Measurements from ENCODE around the gene OGFR.

OGFR gene

DNA sequence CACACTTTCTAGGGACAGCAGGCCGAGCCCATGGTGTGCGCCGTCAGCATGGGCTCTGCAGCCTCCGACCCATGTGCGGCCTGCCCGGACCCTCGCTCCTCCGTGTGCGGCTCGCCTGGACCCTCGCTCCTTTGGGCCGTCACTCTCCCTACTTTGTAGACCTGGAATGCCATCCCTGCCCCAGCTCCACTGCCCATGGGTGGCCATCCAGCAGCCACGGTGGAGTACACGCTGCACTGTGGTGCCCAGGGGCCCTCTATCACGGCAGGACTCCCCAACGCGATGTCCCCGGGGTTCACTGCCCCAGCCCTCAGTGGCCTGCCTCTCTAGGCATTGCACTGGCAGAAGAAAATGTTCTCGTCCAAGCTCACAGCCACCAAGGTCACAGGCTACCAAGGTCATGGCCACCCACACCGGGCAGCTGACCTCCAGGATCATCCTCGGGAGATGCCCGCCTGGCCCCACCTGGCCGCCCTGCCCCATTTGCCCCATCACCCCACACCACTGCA is 32.5 kb upstream of the OGFR start:
- H3K36me3 ChIP-seq, result no peaks in the 10 kb centered on the region
- peaks cover 3% of the 10 kb centered on the region for H3K4me1 ChIP-seq
- no peak overlapping the region for H3K4me3 ChIP-seq (ENCODE audit: low read depth, low read length)
- H3K9me3 ChIP-seq, result no peaks in the 10 kb centered on the region
- DNase-seq, result no peak
- no peaks in the 10 kb centered on the region for H3K27me3 ChIP-seq
- TF ChIP-seq, protein P1, sequence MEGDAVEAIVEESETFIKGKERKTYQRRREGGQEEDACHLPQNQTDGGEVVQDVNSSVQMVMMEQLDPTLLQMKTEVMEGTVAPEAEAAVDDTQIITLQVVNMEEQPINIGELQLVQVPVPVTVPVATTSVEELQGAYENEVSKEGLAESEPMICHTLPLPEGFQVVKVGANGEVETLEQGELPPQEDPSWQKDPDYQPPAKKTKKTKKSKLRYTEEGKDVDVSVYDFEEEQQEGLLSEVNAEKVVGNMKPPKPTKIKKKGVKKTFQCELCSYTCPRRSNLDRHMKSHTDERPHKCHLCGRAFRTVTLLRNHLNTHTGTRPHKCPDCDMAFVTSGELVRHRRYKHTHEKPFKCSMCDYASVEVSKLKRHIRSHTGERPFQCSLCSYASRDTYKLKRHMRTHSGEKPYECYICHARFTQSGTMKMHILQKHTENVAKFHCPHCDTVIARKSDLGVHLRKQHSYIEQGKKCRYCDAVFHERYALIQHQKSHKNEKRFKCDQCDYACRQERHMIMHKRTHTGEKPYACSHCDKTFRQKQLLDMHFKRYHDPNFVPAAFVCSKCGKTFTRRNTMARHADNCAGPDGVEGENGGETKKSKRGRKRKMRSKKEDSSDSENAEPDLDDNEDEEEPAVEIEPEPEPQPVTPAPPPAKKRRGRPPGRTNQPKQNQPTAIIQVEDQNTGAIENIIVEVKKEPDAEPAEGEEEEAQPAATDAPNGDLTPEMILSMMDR (IDR thresholded peaks at IDR 0.05; ENCODE audit: low read depth, low read length), result no peak

DNA sequence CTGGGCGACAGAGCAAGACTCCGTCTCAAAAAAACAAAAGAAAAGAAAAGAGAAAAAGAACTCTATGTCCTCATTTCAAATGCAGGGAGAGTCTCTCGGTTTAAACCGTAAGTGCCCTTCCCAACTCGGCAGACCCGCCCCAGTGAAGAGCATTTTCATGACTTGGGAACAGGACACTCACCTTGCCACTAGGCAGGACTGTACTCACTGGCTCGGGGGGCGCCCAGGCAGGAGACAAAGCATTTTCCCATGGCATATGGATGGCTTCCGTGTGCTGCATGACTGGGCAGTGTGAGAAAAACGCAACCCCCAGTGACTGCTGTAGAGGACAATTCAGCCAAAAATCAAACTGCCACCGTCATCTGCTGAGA is 32.0 kb upstream of the OGFR start:
- TF ChIP-seq, protein P1 (IDR thresholded peaks at IDR 0.05; ENCODE audit: low read depth, low read length), result no peak
- no peaks in the 10 kb centered on the region for H3K27me3 ChIP-seq
- no peak for DNase-seq
- H3K4me3 ChIP-seq (ENCODE audit: low read depth, low read length), result no peak overlapping the region
- peaks cover 3% of the 10 kb centered on the region for H3K4me1 ChIP-seq
- H3K36me3 ChIP-seq, result no peaks in the 10 kb centered on the region
- no peaks in the 10 kb centered on the region for H3K9me3 ChIP-seq

DNA sequence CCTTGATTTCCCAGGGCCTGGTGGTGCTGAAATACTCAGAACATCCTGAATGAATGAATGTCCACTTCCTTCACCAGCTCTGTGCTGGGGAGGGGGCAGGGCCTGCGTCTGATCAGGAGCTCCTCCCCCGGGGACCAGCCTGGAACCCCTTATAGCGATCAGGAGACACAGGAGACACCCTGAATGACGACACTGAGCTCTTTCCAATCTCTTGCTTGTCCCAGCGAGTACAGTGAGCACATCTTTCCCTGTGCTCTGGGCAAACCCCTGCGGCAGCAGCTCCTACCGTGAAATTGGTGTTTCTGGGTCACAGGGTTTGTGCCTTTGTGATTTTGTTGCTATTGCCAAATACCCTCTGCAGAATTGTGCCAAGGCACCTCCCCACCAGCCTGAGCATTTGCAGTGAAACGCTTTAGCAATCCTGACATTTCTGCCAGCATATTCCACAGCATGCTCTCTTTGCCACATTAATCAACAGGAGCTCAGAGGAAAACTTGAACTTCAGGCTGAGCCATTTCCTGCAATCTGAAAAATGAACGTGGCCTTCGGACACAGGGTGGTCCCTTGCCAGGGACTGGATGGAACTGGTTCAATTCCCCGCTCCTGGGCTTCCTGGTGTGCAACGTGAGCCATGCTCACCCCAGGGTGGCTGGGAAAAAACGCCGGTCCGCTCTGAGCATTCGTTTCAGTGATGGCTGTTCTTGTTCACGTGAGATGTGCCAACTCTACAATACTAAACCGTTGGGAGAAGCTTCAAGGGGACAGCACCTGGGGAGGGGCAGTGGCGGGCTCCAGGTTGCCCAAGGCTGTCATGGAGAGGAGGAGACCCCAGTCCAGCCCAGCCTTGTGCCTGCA is 31.4 kb upstream of the OGFR start:
- Histone ChIP-seq H3K4me3 (ENCODE audit: low read depth, low read length) (no peak overlapping the region), H3K36me3 (no peaks in the 10 kb centered on the region), H3K9me3 (no peaks in the 10 kb centered on the region), H3K27me3 (no peaks in the 10 kb centered on the region), H3K4me1 (peaks cover 3% of the 10 kb centered on the region)
- TF ChIP-seq, protein P1 (IDR thresholded peaks at IDR 0.05; ENCODE audit: low read depth, low read length), result no peak
- DNase-seq, result no peak

DNA sequence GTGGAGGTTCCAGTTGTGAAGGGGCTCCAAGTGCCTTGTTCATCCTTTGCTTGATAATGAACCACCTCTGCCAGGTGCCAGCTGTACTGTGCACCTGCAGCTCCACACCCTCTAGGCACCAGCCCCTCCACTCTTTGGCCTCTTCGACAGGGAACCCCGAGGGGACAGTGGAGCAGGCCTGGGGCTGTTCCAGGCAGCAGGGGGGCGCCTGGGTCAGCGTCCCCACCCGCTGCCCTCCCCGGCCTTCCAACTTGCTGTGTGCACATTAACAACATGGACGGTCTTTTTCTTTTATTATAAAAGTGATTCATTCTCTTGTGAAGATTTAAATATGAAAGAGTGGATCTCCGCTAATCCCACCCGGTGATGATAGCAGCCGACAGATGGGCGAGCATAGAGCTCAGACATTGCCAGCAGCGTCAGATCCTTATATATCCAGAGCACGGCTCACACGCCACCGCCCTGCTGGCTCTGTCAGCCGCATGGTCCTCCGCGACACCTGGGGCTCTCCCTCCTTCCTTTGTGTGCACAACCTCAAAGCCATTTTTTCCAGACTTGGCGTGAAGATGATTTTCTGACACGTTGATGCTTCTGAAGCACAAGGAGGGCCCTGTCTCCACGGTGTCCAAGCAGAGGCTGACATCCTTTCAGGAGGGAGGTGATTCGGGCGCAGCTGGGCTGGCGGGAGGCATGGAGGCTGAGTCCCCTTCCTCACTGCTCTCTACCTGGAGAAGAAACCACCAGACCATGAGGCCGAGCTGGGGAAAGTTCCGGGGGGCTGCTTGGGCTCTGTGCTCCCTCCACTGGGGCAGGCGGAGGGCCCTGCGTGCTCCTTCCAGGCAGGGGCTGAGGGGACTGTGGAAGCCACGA is 30.6 kb upstream of the OGFR start:
- no peak for DNase-seq
- H3K4me3 ChIP-seq (ENCODE audit: low read depth, low read length), result no peak overlapping the region
- no peaks in the 10 kb centered on the region for H3K27me3 ChIP-seq
- H3K9me3 ChIP-seq, result no peaks in the 10 kb centered on the region
- H3K36me3 ChIP-seq, result no peaks in the 10 kb centered on the region
- TF ChIP-seq, protein P1 (IDR thresholded peaks at IDR 0.05; ENCODE audit: low read depth, low read length), result no peak
- H3K4me1 ChIP-seq, result peaks cover 3% of the 10 kb centered on the region

DNA sequence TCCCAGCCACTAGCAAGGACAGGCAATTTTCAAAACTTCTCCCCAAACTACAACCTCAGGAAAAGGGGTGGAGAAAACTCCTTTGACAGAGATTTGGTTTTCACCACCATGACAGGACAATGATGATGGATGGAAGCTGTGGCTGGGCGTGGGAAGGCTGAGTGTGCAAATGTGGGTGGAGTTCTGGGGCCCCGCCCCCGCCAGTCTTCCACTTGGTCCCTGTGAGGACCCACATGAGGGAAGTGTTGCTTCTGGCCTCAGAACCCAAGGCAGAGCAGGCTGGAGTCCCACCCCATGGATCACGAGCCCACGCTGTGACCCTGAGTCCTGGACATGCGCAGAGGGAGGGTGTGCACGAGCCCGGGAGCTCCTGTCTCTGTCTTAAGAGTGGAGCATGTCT is 29.9 kb upstream of the OGFR start:
- H3K27me3 ChIP-seq, result no peaks in the 10 kb centered on the region
- H3K9me3 ChIP-seq, result no peaks in the 10 kb centered on the region
- H3K4me1 ChIP-seq, result peaks cover 3% of the 10 kb centered on the region
- H3K4me3 ChIP-seq (ENCODE audit: low read depth, low read length), result no peak overlapping the region
- TF ChIP-seq, protein P1 (IDR thresholded peaks at IDR 0.05; ENCODE audit: low read depth, low read length), result no peak
- no peak for DNase-seq
- no peaks in the 10 kb centered on the region for H3K36me3 ChIP-seq
